A549 (cell line): ENCODE measurements around the gene REX1BD. TPM values are rescaled to one million over a fixed set of nuclear protein-coding genes. Genes with fewer than 3 reads are reported as not detected.
A peak's percentile ranks its signal among the peaks of the same experiment; 100 is the strongest.

Source experiments
- ATAC-seq, 2 experiments: fragments of 200-7000 bp in 1 of 2; fragments of >200 bp in 1 of 2; cut with Nextera tagmentation in 1 of 2; cut with Tn5 transposase in 1 of 2; 3 replicates each; pipeline versions ENCODE4 v1.8.0 to v1.9.1; 2018 to 2020; ENCODE audit warnings: mild to moderate bottlenecking in 1 of 2, moderate library complexity in 1 of 2
- CTCF ChIA-PET: fragments of 300-600 bp; sonication (Branson Sonifier 250); formaldehyde crosslinking; extraction: SDS; loops from one replicate; lab custom pipeline; 2021; ENCODE audit warnings: antibody characterized with exemption, inconsistent platforms; lab: Yijun Ruan, JAX
- POLR2A ChIA-PET: fragments of 350-600 bp; formaldehyde crosslinking; extraction: SDS; loops from one replicate; lab custom pipeline; 2021; ENCODE audit warnings: antibody characterized with exemption, inconsistent platforms; lab: Yijun Ruan, JAX
- DNase-seq, 2 experiments: peaks; one replicate each; pipeline versions ENCODE4 v3.0.0 to v3.0.0-alpha.2; 2011 to 2016; ENCODE audit warnings: low read depth in 1 of 2, low spot score in 1 of 2
- FAIRE-seq: peaks from 2 replicates; lab custom pipeline; 2011; peaks lifted over from hg19 to GRCh38; lab: Jason Lieb, UNC
- H3K27ac ChIP-seq, 2 experiments: fragments of >200 bp; sonication (Bioruptor Twin); formaldehyde crosslinking; 3 replicates each; pipeline ENCODE4 v1.5.1; 2016 to 2017
- H3K4me1 ChIP-seq: fragments of >200 bp; sonication (Bioruptor Twin); formaldehyde crosslinking; 3 replicates; pipeline ENCODE4 v1.6.1; 2016
- H3K4me2 ChIP-seq: fragments of >200 bp; sonication (Bioruptor Twin); formaldehyde crosslinking; 3 replicates; pipeline ENCODE4 v1.6.1; 2016
- H3K4me3 ChIP-seq: fragments of >200 bp; sonication (Bioruptor Twin); formaldehyde crosslinking; 3 replicates; pipeline ENCODE4 v1.5.1; 2016
- H3K9me3 ChIP-seq: fragments of >200 bp; sonication (Bioruptor Twin); formaldehyde crosslinking; 3 replicates; pipeline ENCODE4 v1.6.1; 2016
- CBX8 ChIP-seq: fragments of 200-600 bp; sonication (generic); IDR thresholded peaks from 2 replicates; pipeline ENCODE4 v1.6.1; 2016
- ESRRA ChIP-seq: fragments of 150-350 bp; IDR thresholded peaks from 2 replicates; pipeline ENCODE4 v1.6.1; 2014; ENCODE audit warnings: mild to moderate bottlenecking, low read length, borderline replicate concordance
- FOXS1 ChIP-seq: fragments of 250-450 bp; sonication (Bioruptor Pico); IDR thresholded peaks from 2 replicates; pipeline ENCODE4 v1.5.0; 2020; ENCODE audit warnings: mild to moderate bottlenecking, moderate library complexity
- HOXB13 ChIP-seq: fragments of 250-450 bp; sonication (Bioruptor Pico); IDR thresholded peaks from 2 replicates; pipeline ENCODE4 v1.5.0; 2020; ENCODE audit warnings: low read depth, mild to moderate bottlenecking, moderate library complexity
- HOXB5 ChIP-seq: fragments of 250-450 bp; sonication (Bioruptor Pico); IDR thresholded peaks from 2 replicates; pipeline ENCODE4 v1.5.0; 2020; ENCODE audit warnings: mild to moderate bottlenecking, moderate library complexity
- MYC ChIP-seq: IDR thresholded peaks from 2 replicates; pipeline ENCODE4 v1.6.1; 2012; ENCODE audit warnings: mild to moderate bottlenecking, inconsistent platforms, low read length, improper control_type of control experiment, borderline replicate concordance
- NFE2L2 ChIP-seq: fragments of 150-350 bp; conservative IDR thresholded peaks from 2 replicates; pipeline ENCODE4 v1.6.1; 2014; ENCODE audit warnings: low read length
- PHF8 ChIP-seq: fragments of 200-600 bp; sonication (generic); IDR thresholded peaks from 2 replicates; pipeline ENCODE4 v1.6.1; 2016; ENCODE audit warnings: low read depth, mild to moderate bottlenecking, antibody characterized with exemption, moderate library complexity, borderline replicate concordance
- POLR2A ChIP-seq: IDR thresholded peaks from 2 replicates; pipeline ENCODE4 v1.6.1; 2012; ENCODE audit warnings: mild to moderate bottlenecking, low read length
- RAD21 ChIP-seq, 2 experiments: fragments of >200 bp in 1 of 2; sonication (Bioruptor Twin) in 1 of 2; formaldehyde crosslinking in 1 of 2; IDR thresholded peaks in 1 of 2; conservative IDR thresholded peaks in 1 of 2; 2 replicates in 1 of 2; 3 replicates in 1 of 2; pipeline ENCODE4 v1.6.1; 2012 to 2018; ENCODE audit warnings: inconsistent platforms in 1 of 2
- WGBS: methylation state at CpG from one replicate; pipeline ENCODE4 v1.1.6; 2017; ENCODE audit errors: missing lambda C conversion rate; 5-methylcytosine and 5-hydroxymethylcytosine counted together
- polyA plus RNA-seq, 4 experiments: library from polyadenylated mRNA; depleted of rRNA in 3 of 4; stranded (reverse); fragments of >200 nt; fragmentation: RNase III in 1 of 4; extraction: RNeasy Plus Mini Kit Qiagen cat#74134 plus additional on column Dnase treatment in 1 of 4; gene quantifications; 2 replicates in 3 of 4; 3 replicates in 1 of 4; pipeline ENCODE4 v1.2.3, GENCODE V29; 2011 to 2017
- TF ChIP-seq, protein P1 (sequence below): fragments of 250-450 bp; sonication (Bioruptor Pico); IDR thresholded peaks from 2 replicates; pipeline ENCODE4 v1.5.0; 2021; ENCODE audit warnings: mild to moderate bottlenecking, moderate library complexity, borderline replicate concordance
- TF ChIP-seq, protein P2 (sequence below): fragments of 450-650 bp; IDR thresholded peaks from 2 replicates; pipeline ENCODE4 v1.6.1; 2014; ENCODE audit warnings: antibody characterized with exemption
- TF ChIP-seq, protein P3 (sequence below): IDR thresholded peaks from 2 replicates; pipeline ENCODE4 v1.6.1; 2012; ENCODE audit warnings: low read depth, borderline replicate concordance
- TF ChIP-seq, protein P4 (sequence below): IDR thresholded peaks from 2 replicates; pipeline ENCODE4 v1.6.1; 2012
- TF ChIP-seq, protein P5 (sequence below): fragments of >200 bp; sonication (Bioruptor Twin); formaldehyde crosslinking; IDR thresholded peaks from 3 replicates; pipeline ENCODE4 v1.6.1; 2016
- TF ChIP-seq, protein P6 (sequence below): fragments of 250-450 bp; sonication (Bioruptor Pico); IDR thresholded peaks from 2 replicates; pipeline ENCODE4 v1.5.0; 2020; ENCODE audit warnings: low read depth, mild to moderate bottlenecking, moderate library complexity

The REX1BD gene
- polyA plus RNA-seq, 2 of the 4 experiments (the other 2 are of a cell fraction): 23.1 to 47.3 TPM

DNA sequence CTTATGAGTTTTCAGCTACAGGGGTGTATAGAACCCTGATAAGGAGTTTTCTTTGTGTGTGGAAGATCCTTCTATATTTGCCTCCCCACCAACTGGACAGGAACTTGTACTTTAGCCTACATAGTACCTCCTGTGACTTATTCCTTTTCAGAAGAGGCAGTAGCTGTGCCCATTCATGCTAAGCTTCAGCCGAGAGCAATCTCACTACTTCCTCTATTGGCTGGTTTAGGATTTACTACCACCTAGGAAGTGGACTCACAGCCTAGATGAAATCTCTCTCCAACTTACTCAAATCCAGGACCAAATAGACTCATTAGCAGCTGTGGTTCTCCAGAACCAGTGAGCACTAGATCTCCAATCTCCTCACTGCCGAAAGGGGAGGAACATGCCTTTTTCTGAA lies 2.3 kb upstream of the REX1BD start (continued):
- TF ChIP-seq, protein P1, sequence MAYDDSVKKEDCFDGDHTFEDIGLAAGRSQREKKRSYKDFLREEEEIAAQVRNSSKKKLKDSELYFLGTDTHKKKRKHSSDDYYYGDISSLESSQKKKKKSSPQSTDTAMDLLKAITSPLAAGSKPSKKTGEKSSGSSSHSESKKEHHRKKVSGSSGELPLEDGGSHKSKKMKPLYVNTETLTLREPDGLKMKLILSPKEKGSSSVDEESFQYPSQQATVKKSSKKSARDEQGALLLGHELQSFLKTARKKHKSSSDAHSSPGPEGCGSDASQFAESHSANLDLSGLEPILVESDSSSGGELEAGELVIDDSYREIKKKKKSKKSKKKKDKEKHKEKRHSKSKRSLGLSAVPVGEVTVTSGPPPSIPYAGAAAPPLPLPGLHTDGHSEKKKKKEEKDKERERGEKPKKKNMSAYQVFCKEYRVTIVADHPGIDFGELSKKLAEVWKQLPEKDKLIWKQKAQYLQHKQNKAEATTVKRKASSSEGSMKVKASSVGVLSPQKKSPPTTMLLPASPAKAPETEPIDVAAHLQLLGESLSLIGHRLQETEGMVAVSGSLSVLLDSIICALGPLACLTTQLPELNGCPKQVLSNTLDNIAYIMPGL: no peak
- TF ChIP-seq HOXB13 (CRISPR knock-in tag): no peak
- no peak for TF ChIP-seq POLR2A
- TF ChIP-seq CBX8: no peak

DNA sequence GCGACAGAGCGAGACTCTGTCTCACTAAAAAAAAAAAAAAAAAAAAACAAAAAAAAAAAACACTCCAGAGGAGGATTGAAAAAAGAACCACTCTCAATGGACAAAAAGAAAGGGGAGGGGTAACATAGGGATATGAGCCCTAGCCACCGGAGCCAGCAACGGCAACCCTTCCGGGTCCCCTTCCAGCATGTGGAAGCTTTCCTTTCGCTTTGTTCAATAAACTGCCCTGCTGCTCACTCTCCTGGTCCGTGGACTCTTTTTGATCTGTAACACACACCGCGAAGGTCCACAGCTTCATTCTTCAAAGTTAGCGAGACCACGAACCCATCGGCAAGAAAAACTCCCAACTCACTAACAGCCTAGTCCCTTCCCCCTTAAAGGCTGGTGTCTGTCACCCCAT lies 1.0 kb upstream of the REX1BD start:
- WGBS: 94% methylated on average over 12 of the region's 12 CpGs
- ChIA-PET CTCF (interaction anchor here (0.9 to 3.6 kb wide), 15 partner anchors 8 to 261 kb away, joined by 3 to 22 read pairs (median 7); partner anchors contain the start of genes FKBP8 and UBA52), POLR2A (interaction anchor here (3.1 kb wide), 1 partner anchor 15 kb away, joined by 31 read pairs; the partner anchor contains the start of gene UBA52)
- H3K4me3 ChIP-seq: no peak overlapping the region
- TF ChIP-seq, protein P2, sequence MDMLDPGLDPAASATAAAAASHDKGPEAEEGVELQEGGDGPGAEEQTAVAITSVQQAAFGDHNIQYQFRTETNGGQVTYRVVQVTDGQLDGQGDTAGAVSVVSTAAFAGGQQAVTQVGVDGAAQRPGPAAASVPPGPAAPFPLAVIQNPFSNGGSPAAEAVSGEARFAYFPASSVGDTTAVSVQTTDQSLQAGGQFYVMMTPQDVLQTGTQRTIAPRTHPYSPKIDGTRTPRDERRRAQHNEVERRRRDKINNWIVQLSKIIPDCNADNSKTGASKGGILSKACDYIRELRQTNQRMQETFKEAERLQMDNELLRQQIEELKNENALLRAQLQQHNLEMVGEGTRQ: no peak
- TF ChIP-seq FOXS1 (CRISPR knock-in tag): no peak
- TF ChIP-seq PHF8: no peak
- FAIRE-seq: no peak
- H3K4me2 ChIP-seq: peak overlapping the region; percentile 100; the same call in 1 of the 3 replicates
- ATAC-seq: no peak
- H3K4me1 ChIP-seq: peaks cover 8% of the 10 kb centered on the region; the same call in 1 of the 3 replicates
- H3K9me3 ChIP-seq: no peaks in the 10 kb centered on the region
- no peak for DNase-seq
- H3K27ac ChIP-seq: no peak overlapping the region; a peak in 1 of 6 replicates

DNA sequence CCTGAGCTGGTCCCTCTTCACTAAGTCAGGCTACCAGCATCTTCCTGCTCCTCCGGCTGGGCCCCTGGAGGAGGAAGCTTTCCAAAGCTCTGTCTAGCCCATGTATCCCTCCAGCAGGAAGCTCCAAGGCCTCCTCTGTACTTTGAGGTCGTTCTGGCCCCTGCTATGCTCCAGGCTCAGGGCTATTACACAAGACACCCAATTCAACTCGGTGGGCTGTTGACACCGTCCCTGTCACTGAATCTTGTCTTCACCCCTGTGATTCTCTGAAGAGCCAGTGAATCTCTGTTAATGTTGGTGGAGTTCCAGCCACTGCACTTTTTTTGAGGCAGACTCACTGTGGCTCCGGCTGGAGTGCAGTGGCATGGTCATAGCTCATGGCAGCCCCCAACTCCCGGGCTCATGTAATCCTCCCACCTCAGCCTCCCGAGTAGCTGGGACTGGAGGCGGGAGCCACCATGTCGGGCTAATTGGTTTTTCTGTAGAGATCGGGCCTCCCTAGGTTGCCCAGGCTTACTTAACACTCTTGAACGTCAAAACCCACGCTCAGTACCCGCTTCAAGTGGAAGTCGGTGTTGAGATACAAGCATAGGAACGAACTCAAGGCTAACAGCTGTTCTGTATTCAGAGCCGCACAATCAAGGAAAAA lies 512 bp upstream of the REX1BD start:
- Histone ChIP-seq H3K27ac (peak overlapping the region; percentile 100), H3K9me3 (no peaks in the 10 kb centered on the region), H3K4me3 (peak overlapping the region; percentile 96), H3K4me1 (peaks cover 8% of the 10 kb centered on the region; the same call in 1 of the 3 replicates)
- 34% methylated on average over 16 of the region's 16 CpGs for WGBS
- ATAC-seq (peak in 1 of 2 experiments; percentile 4; a peak in 1 of 6 replicates), DNase-seq (no peak)
- ChIA-PET POLR2A (interaction anchor here (3.1 kb wide), 1 partner anchor 16 kb away, joined by 31 read pairs; the partner anchor contains the start of gene UBA52), CTCF (interaction anchor here (0.7 to 3.6 kb wide), 24 partner anchors 8 to 261 kb away, joined by 3 to 22 read pairs (median 6); partner anchors contain the start of genes FKBP8 and UBA52)
- TF ChIP-seq NFE2L2 (no peak), MYC (no peak), HOXB13 (CRISPR knock-in tag) (no peak), ESRRA (no peak)
- TF ChIP-seq, all 56 proteins: peak for 0
- peak overlapping the region; percentile 100 for H3K4me2 ChIP-seq
- no peak for FAIRE-seq

DNA sequence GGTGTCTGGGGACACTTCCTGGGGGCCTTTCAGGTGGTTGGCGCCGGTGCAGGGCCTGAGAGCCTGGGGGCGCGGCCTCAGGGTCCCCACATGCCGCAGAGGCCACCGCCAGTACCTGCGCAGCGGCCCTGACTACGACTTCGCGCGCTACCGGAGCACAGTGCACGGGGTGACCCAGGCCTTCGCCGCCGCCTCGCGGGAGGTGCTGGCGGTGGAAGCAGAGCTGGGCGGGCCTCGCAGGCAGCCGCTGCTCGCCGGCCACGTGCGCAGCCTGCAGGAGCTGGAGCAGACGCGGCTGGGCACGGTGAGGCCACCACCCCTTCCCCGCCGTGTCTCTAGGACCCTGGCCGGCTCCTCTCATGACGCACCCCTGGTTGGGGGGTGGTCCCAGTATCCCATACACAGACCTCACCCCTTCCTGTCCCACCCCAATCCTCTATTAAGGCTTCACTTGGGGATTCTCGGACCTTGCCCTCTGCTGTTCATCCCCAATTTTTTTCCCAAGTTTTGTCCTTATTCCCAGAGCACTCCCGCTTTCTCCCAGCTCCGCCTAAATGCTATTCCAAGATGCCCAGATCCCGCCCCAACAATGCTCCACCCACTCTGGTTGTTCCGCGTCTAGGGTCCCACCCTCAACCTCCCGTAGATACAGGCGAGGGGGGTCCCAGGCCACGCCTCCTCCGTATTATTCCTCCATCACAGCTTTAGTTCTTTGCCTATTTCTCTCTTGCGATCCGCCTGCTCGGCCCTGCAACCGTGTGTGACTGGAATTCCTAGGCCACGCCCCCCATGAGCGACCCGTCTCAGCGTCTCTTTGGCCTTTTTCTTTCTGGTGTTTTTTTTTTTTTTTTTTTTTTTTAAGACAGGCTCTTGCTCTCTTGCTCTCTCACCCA lies 1.0 kb downstream of the REX1BD start:
- Histone ChIP-seq H3K27ac (peak overlapping the region; percentile 100), H3K4me1 (peaks cover 12% of the 10 kb centered on the region; the same call in 1 of the 3 replicates), H3K9me3 (no peaks in the 10 kb centered on the region), H3K4me2 (peak overlapping the region; percentile 100), H3K4me3 (peak overlapping the region; percentile 96)
- POLR2A ChIA-PET: interaction anchor here (0.5 to 3.1 kb wide), 14 partner anchors 9 to 330 kb away, joined by 3 to 31 read pairs (median 3); partner anchors contain the start of genes COPE, DDX49, ELL and TMEM59L
- DNase-seq: peak; percentile 51 to 82
- peak; percentile 68 to 69 for ATAC-seq
- 3% methylated on average over 22 of the region's 52 CpGs for WGBS
- FAIRE-seq: no peak
- CTCF ChIA-PET: interaction anchor here (0.5 to 3.6 kb wide), 45 partner anchors 10 to 397 kb away, joined by 3 to 22 read pairs (median 4); partner anchors contain the start of genes ELL, FKBP8, TMEM59L and UBA52
- peak; percentile 36; the same call in 1 of the 2 replicates for TF ChIP-seq HOXB5
- TF ChIP-seq, protein P3, sequence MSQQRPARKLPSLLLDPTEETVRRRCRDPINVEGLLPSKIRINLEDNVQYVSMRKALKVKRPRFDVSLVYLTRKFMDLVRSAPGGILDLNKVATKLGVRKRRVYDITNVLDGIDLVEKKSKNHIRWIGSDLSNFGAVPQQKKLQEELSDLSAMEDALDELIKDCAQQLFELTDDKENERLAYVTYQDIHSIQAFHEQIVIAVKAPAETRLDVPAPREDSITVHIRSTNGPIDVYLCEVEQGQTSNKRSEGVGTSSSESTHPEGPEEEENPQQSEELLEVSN: peak; percentile 91
- TF ChIP-seq, protein P4, sequence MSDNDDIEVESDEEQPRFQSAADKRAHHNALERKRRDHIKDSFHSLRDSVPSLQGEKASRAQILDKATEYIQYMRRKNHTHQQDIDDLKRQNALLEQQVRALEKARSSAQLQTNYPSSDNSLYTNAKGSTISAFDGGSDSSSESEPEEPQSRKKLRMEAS: peak; percentile 96
- TF ChIP-seq RAD21 (conservative IDR thresholded peaks at IDR 0.05 in 1 of 2, IDR thresholded peaks at IDR 0.05 in 1 of 2): no peak
- TF ChIP-seq, protein P5, sequence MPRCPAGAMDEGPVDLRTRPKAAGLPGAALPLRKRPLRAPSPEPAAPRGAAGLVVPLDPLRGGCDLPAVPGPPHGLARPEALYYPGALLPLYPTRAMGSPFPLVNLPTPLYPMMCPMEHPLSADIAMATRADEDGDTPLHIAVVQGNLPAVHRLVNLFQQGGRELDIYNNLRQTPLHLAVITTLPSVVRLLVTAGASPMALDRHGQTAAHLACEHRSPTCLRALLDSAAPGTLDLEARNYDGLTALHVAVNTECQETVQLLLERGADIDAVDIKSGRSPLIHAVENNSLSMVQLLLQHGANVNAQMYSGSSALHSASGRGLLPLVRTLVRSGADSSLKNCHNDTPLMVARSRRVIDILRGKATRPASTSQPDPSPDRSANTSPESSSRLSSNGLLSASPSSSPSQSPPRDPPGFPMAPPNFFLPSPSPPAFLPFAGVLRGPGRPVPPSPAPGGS: no peak
- TF ChIP-seq, protein P6, sequence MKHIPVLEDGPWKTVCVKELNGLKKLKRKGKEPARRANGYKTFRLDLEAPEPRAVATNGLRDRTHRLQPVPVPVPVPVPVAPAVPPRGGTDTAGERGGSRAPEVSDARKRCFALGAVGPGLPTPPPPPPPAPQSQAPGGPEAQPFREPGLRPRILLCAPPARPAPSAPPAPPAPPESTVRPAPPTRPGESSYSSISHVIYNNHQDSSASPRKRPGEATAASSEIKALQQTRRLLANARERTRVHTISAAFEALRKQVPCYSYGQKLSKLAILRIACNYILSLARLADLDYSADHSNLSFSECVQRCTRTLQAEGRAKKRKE (CRISPR knock-in tag): peak; percentile 80; the same call in 1 of the 2 replicates
- TF ChIP-seq MYC: peak; percentile 65; the same call in 1 of the 2 replicates
